ENCODE results near the gene DLGAP1. TPM values are rescaled to one million over a fixed set of nuclear protein-coding genes. Genes with fewer than 3 reads are reported as not detected.

Gene DLGAP1
- total and polyA plus RNA-seq, 2 of the 4 experiments (the other 2 are of a cell fraction): under 0.01 to 0.09 TPM

DNA sequence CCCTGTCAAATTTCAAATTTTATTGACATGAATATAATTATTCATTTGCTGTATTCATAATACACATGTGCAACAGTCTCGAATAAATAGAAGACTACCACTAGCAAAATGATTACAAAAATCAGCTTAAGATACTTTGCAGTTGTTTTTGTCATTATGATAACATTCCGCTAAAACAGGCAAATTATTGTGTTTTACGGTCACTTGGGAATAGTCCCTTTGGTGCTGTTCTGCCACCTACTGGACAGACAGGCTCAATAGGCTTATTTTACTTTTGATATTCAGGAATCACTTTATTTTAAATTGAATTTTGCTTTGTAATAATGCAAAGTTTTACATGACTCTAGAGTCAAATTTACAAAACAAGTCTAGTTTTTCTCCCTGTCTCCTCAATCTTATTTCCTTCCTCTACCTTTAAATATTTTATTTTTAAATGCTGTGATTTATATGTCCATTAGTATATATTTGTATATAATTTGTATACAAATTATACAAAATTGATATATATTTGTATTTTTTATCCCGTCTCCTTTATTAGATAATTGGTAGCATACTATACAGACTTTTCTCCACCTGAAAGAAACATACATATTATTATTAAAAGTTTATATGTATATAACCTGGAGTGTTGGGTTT is 456.3 kb downstream of the DLGAP1 start:
- Histone ChIP-seq H2BK15ac (ENCODE audit: low read depth, low read length) (no peak overlapping the region), H2BK20ac (ENCODE audit: low read depth, low read length) (no peak overlapping the region), H2AK5ac (ENCODE audit: low read depth, low read length) (no peak overlapping the region), H2BK5ac (ENCODE audit: low read depth, low read length, poor library complexity, severe bottlenecking) (no peak overlapping the region), H3K4ac (ENCODE audit: low read depth, low read length) (no peak overlapping the region), H2AFZ (replicated peaks; ENCODE audit: low read length, poor library complexity) (no peak overlapping the region), H3K56ac (ENCODE audit: extremely low read depth, insufficient read depth, low read length) (no peak overlapping the region), H3K4me1 (ENCODE audit: control insufficient read depth, insufficient read depth, low read length) (no peaks in the 10 kb centered on the region), H2BK120ac (ENCODE audit: low read depth, low read length) (no peak overlapping the region), H3K4me3 (ENCODE audit: insufficient read depth, low read depth, low read length) (no peak overlapping the region), H4K20me1 (ENCODE audit: insufficient read depth, low read length) (no peaks in the 10 kb centered on the region), H3K23ac (ENCODE audit: low read depth, low read length) (no peak overlapping the region), H3K14ac (replicated peaks; ENCODE audit: low read depth, low read length) (no peak overlapping the region), H2AK9ac (replicated peaks; ENCODE audit: low read depth, low read length, poor library complexity) (no peak overlapping the region), H3K9me1 (ENCODE audit: insufficient read depth, low read length) (no peaks in the 10 kb centered on the region), H3K36me3 (ENCODE audit: control insufficient read depth, insufficient read depth, low read length) (no peaks in the 10 kb centered on the region), H3K4me2 (ENCODE audit: low read depth, low read length) (no peak overlapping the region), H4K5ac (ENCODE audit: low read depth, low read length) (no peak overlapping the region), H3K9me3 (ENCODE audit: control insufficient read depth, insufficient read depth, low read length) (no peaks in the 10 kb centered on the region), H4K8ac (ENCODE audit: low read depth in 2 of 2, low read length in 2 of 2) (no peak overlapping the region), H3K79me1 (ENCODE audit: low read depth in 1 of 2, low read length in 2 of 2) (no peaks in the 10 kb centered on the region), H4K91ac (ENCODE audit: insufficient read depth, low read depth, low read length) (no peak overlapping the region), H3K27me3 (ENCODE audit: control insufficient read depth, insufficient read depth, low read length) (no peaks in the 10 kb centered on the region), H3K18ac (ENCODE audit: low read depth, low read length) (no peak overlapping the region), H3K27ac (ENCODE audit: insufficient read depth, low read length) (no peak overlapping the region), H3K9ac (ENCODE audit: low read depth, low read length) (no peak overlapping the region)
- ATAC-seq (ENCODE audit: low read depth) (peak; percentile 84), DNase-seq (peak; percentile 77)
- POLR2A ChIA-PET (ENCODE audit: unreplicated experiment): no interaction called here
- no TSS peak for BruUV-seq (replicated peaks)
- intact Hi-C loops (cut with micrococcal nuclease): loop anchor here (1.0 to 5.0 kb wide), 5 partner anchors 228 to 718 kb away; partner anchors contain the start of gene TGIF1
- TF ChIP-seq, protein P1, sequence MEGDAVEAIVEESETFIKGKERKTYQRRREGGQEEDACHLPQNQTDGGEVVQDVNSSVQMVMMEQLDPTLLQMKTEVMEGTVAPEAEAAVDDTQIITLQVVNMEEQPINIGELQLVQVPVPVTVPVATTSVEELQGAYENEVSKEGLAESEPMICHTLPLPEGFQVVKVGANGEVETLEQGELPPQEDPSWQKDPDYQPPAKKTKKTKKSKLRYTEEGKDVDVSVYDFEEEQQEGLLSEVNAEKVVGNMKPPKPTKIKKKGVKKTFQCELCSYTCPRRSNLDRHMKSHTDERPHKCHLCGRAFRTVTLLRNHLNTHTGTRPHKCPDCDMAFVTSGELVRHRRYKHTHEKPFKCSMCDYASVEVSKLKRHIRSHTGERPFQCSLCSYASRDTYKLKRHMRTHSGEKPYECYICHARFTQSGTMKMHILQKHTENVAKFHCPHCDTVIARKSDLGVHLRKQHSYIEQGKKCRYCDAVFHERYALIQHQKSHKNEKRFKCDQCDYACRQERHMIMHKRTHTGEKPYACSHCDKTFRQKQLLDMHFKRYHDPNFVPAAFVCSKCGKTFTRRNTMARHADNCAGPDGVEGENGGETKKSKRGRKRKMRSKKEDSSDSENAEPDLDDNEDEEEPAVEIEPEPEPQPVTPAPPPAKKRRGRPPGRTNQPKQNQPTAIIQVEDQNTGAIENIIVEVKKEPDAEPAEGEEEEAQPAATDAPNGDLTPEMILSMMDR (conservative IDR thresholded peaks at IDR 0.05; ENCODE audit: low read depth, low read length): peak; percentile 93
- TF ChIP-seq CHD1 (IDR thresholded peaks at IDR 0.05; ENCODE audit: low read depth, low read length): no peak
- TF ChIP-seq RAD21 (IDR thresholded peaks at IDR 0.05; ENCODE audit: low read length): peak; percentile 90
- peak; percentile 88 for TF ChIP-seq SMC3 (IDR thresholded peaks at IDR 0.05; ENCODE audit: low read depth, low read length)
- in situ Hi-C loops (cut with MboI; ENCODE audit: low sequenced_read_pairs): no loop called here
- dilution Hi-C loops (cut with HindIII; ENCODE audit: low sequenced_read_pairs, unreplicated experiment): no loop called here
- no CpG with 5 or more reads among the region's 4 CpGs for WGBS, 2 experiments (ENCODE audit: extremely low coverage in 2 of 2, insufficient read length in 1 of 2)
- CTCF ChIA-PET: interaction anchor here (0.6 to 1.3 kb wide), 14 partner anchors 10 to 333 kb away, joined by 3 to 15 read pairs (median 3); no protein-coding TSS in a partner anchor
